NB4 (cell line): ENCODE data around the gene CDH12.
"Not testable (repeated sequence)": the region's sequence is repeated elsewhere in the genome, so short reads cannot be mapped to it uniquely, and the experiment has no call there.

Source experiments
- DNase-seq: peaks from one replicate; pipeline ENCODE4 v3.0.0; 2010; ENCODE audit warnings: low read depth
- H3K4me3 ChIP-seq: one replicate; pipeline ENCODE4 v1.5.1; 2011; ENCODE audit warnings: mild to moderate bottlenecking, low read depth, low read length, moderate library complexity
- MYC ChIP-seq: IDR thresholded peaks from 2 replicates; pipeline ENCODE4 v1.6.1; 2011; ENCODE audit warnings: low read depth, low read length
- POLR2A ChIP-seq: IDR thresholded peaks from 2 replicates; pipeline ENCODE4 v1.6.1; 2011; ENCODE audit warnings: mild to moderate bottlenecking; ENCODE audit not compliant: insufficient read length; ENCODE audit errors: extremely low read depth
- TF ChIP-seq, protein P1 (sequence below): IDR thresholded peaks from one replicate; pipeline ENCODE4 v1.5.1; 2012; ENCODE audit warnings: low read depth, low read length
- TF ChIP-seq, protein P2 (sequence below): IDR thresholded peaks from 2 replicates; pipeline ENCODE4 v1.6.1; 2011; ENCODE audit warnings: low read depth, low read length

Gene CDH12

DNA sequence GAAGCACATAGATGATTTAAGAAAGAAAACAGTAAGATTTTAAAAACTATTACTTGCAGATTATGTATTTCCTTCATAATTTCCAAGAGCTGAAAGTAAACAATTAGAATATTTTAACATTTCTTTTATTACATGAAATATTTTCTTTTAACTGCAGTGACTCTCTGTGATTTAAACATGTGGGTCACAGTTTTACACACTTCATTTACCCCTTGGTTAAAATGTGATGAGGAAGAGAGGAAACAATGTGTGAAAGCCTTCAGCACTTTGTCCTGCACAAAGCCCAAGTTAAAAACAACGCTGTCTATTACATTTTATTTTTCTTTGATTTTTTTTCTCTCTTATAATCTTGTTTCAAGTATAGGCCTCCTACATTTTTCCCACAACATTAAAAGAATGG, 801.3 kb downstream of the CDH12 start:
- TF ChIP-seq POLR2A (no peak), MYC (no peak)
- TF ChIP-seq, protein P1, sequence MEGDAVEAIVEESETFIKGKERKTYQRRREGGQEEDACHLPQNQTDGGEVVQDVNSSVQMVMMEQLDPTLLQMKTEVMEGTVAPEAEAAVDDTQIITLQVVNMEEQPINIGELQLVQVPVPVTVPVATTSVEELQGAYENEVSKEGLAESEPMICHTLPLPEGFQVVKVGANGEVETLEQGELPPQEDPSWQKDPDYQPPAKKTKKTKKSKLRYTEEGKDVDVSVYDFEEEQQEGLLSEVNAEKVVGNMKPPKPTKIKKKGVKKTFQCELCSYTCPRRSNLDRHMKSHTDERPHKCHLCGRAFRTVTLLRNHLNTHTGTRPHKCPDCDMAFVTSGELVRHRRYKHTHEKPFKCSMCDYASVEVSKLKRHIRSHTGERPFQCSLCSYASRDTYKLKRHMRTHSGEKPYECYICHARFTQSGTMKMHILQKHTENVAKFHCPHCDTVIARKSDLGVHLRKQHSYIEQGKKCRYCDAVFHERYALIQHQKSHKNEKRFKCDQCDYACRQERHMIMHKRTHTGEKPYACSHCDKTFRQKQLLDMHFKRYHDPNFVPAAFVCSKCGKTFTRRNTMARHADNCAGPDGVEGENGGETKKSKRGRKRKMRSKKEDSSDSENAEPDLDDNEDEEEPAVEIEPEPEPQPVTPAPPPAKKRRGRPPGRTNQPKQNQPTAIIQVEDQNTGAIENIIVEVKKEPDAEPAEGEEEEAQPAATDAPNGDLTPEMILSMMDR = no peak
- TF ChIP-seq, protein P2, sequence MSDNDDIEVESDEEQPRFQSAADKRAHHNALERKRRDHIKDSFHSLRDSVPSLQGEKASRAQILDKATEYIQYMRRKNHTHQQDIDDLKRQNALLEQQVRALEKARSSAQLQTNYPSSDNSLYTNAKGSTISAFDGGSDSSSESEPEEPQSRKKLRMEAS = no peak
- no peak overlapping the region for H3K4me3 ChIP-seq
- DNase-seq = no peak

DNA sequence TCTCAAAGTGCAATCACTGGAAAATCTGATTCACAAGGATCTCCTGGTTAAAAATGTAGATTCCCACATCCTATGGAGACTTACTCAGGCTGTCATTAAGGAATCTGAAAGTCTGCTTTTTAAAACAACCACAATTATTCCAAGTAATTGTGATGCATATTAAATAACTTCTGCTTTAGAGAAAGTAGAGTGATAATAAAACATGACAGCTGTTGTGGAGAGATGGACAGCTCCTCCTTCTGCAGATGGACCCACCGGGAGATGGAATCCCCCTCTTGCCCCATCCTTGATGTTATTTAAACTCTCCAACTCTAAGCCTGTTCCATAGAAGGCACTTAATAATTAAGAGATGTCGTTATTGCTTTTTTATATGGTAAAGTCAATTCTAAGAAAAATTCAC, 802.2 kb downstream of the CDH12 start:
- DNase-seq = no peak
- H3K4me3 ChIP-seq = no peak overlapping the region
- no peak for TF ChIP-seq MYC
- no peak for TF ChIP-seq POLR2A
- TF ChIP-seq, protein P1 = no peak
- TF ChIP-seq, protein P2 = no peak

DNA sequence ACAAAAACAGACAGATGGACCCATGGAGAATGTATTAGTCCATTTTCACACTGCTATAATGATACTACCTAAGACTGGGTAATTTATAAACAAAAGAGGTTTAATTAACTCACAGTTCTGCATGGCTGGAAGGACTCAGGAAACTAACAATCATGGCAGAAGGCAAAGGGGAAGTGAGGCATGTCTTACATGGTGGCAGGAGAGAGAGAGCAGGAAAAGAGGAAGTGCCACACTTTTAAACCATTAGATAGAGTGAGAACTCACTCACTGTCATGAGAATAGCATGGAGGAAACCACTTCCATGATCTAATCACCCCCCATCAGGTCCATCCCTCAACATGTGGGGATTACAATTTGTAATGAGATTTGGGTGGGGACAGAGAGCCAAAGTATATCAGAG, 808.9 kb downstream of the CDH12 start:
- H3K4me3 ChIP-seq = no peak overlapping the region
- no peak for TF ChIP-seq MYC
- TF ChIP-seq, protein P2 = no peak
- TF ChIP-seq POLR2A = no peak
- TF ChIP-seq, protein P1 = no peak
- DNase-seq = peak; percentile 43

DNA sequence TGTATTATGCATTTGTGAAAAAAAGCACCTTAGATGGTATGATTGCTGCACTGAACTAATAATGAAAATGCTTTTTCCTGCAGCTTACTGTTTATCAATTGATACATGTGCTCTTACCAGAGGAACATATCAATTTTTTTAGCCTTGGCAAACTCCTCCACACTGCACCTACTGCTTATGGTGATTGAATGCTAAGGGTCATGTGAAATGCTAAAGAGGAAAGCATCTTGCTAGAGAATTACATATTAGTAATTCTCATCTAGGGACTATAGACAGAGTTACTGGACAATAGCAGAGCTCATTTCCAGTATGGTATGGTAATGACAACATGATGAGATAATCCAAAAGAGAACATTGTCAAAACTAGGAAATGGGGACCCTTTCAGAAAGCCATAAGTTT, 817.1 kb downstream of the CDH12 start:
- TF ChIP-seq MYC = no peak
- TF ChIP-seq, protein P1 = no peak
- TF ChIP-seq POLR2A = no peak
- TF ChIP-seq, protein P2 = no peak
- DNase-seq = no peak
- H3K4me3 ChIP-seq = no peak overlapping the region

DNA sequence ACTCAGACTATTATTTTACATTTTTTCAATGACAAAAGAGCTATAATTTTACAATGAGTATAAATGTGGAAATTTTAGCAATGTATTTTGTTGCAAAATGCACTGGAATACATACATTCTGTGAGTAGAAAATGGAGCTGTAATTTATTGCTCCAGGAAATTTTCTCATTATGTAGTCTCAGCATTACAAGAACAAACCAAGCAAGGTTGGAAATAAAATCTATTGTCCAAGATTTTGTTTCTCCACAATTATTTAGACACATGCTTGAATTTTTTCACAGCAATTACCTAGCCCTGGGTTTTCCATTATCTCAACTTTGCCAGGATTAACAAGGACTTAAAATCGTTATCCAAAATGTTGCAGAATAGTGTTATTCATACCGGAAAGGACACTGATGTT, 820.1 kb downstream of the CDH12 start:
- H3K4me3 ChIP-seq = no peak overlapping the region
- TF ChIP-seq, protein P2 = no peak
- TF ChIP-seq, protein P1 = no peak
- TF ChIP-seq POLR2A (no peak), MYC (no peak)
- no peak for DNase-seq

DNA sequence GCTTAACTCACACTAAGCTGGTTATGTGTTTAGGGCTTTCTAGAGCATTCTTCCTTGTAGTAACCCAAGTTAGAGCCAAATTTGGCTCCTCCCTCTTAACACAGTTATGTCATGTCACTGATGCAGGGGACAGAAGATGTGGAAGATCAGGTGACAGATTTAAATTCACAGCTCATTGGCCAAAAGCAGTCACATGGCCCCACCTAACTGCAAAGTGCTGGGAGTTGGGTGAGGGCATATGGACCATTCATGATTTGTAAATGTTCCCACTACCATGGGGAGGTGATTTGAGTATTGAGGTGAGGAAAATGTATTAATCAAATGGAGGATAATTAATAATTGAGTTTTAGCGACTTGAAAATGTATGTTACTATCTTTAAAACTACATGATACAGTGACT, 829.4 kb downstream of the CDH12 start:
- no peak for DNase-seq
- TF ChIP-seq MYC (no peak), POLR2A (no peak)
- TF ChIP-seq, protein P2 = no peak
- TF ChIP-seq, protein P1 = no peak
- no peak overlapping the region for H3K4me3 ChIP-seq

DNA sequence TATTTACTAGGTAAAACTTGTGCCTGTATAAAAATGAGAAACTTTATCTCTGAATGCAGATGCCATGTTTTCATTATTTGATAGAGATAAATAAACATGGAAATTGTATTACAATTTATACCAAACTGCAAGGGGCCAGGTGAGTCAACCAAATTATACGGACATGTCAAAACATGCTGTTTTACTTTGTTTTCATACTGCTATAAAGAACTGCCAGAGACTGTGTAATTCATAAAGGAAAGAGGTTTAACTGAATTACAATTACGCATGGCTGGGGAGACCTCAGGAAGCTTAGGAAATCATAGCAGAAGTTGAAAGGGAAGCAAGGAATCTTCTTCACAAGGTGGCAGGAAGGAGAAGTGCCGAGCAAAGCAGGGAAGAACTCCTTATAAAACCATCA, 840.3 kb downstream of the CDH12 start:
- DNase-seq, H3K4me3 ChIP-seq: not testable (repeated sequence)

DNA sequence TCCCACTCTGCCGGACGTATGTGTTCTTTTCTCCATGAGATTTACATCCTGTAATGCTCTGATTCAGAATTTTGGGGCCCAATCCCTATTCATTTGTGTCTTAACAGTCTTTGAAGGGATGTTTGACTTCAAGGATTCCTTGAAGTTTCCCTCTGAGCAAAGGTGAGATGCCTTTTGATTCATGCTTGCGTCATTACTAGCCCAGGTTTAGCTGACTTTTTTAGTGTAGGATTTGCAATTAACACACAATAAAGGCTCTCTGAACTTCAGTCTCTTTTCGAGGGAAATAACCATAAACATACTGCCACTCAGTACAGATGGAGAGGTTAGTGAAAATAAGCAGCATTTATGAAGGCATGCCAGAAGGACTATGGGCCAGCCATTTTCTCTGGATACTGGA, 842.3 kb downstream of the CDH12 start:
- not testable (repeated sequence) for H3K4me3 ChIP-seq, DNase-seq
